Measurements from ENCODE around the gene BNC2. TPM values are rescaled to one million over a fixed set of nuclear protein-coding genes. Genes with fewer than 3 reads are reported as not detected.

The BNC2 gene
- total RNA-seq, 1 donor from 2014 or later, result 2.4 TPM

DNA sequence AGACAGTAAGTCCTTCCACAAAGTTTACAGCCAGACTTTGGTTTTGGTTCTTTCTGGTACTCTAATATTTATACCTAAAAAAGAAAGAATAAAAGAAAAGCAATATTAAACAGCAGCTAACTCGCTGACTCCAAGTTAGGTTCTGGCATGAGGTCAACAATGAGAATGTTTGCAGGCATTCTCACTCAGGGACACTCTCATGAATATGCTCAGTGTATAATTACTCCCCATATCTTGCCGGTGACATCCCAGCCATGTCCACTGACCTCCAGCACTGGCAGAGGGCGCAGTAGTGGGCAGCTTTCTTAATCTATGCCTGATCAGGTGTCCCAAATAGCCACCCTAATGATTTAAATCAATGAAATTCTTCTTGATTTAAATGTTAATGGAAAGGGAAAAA lies 151.5 kb downstream of the BNC2 start:
- H3K27ac Mint-ChIP-seq, result no peak overlapping the region
- no peaks in the 10 kb centered on the region for H3K4me1 ChIP-seq

DNA sequence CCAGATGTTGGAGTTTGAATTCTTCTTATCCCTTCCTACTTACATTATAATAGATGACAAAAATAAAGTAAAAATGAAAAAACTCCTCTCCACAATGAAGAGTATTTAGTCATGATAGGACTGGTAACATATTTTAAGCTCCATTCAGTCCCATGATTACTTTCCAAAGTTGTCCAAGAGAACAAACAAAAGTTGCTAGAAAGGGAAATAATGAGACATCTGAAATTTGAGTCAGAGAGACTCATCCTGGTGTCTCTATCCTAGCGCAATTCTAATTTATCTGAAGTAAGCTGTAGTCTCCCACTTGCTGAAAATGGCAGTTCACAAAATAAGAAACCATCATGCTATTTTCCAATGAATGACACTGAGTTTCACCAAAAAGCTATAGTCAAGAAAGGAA lies 152.2 kb downstream of the BNC2 start:
- Mint-ChIP-seq H3K9me3 (no peaks in the 10 kb centered on the region), H3K27me3 (ENCODE audit: insufficient read depth, low read depth) (peaks cover 6% of the 10 kb centered on the region), H3K4me3 (no peak overlapping the region), H3K27ac (no peak overlapping the region), H3K4me1 (peaks cover 10% of the 10 kb centered on the region), H3K36me3 (no peaks in the 10 kb centered on the region)
- no peaks in the 10 kb centered on the region for H3K79me2 ChIP-seq (ENCODE audit: low read depth)
- no peak overlapping the region for H3K27ac ChIP-seq
- no peaks in the 10 kb centered on the region for H3K9me3 ChIP-seq (ENCODE audit: low read depth)
- H2AFZ ChIP-seq (replicated peaks), result no peak overlapping the region
- H3K36me3 ChIP-seq, result no peaks in the 10 kb centered on the region
- no peak overlapping the region for H3K4me2 ChIP-seq
- H3K4me1 ChIP-seq, result no peaks in the 10 kb centered on the region
- H3K27me3 ChIP-seq, result no peaks in the 10 kb centered on the region
- no peak overlapping the region for H3K4me3 ChIP-seq
- no peaks in the 10 kb centered on the region for H4K20me1 ChIP-seq (ENCODE audit: low read depth)
- no peaks in the 10 kb centered on the region for H3F3A ChIP-seq (ENCODE audit: low read depth)
- no peak overlapping the region for H3K9ac ChIP-seq
- TF ChIP-seq, protein P1, sequence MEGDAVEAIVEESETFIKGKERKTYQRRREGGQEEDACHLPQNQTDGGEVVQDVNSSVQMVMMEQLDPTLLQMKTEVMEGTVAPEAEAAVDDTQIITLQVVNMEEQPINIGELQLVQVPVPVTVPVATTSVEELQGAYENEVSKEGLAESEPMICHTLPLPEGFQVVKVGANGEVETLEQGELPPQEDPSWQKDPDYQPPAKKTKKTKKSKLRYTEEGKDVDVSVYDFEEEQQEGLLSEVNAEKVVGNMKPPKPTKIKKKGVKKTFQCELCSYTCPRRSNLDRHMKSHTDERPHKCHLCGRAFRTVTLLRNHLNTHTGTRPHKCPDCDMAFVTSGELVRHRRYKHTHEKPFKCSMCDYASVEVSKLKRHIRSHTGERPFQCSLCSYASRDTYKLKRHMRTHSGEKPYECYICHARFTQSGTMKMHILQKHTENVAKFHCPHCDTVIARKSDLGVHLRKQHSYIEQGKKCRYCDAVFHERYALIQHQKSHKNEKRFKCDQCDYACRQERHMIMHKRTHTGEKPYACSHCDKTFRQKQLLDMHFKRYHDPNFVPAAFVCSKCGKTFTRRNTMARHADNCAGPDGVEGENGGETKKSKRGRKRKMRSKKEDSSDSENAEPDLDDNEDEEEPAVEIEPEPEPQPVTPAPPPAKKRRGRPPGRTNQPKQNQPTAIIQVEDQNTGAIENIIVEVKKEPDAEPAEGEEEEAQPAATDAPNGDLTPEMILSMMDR (IDR thresholded peaks at IDR 0.05), result no peak
- no peak for TF ChIP-seq EZH2phosphoT487 (IDR thresholded peaks at IDR 0.05)
- no peak for TF ChIP-seq EZH2 (IDR thresholded peaks at IDR 0.05)
- no peak for DNase-seq (ENCODE audit: low spot score)

More for the DNA sequence above, 151.5 kb downstream of the BNC2 start:
- TF ChIP-seq EZH2phosphoT487 (IDR thresholded peaks at IDR 0.05) (no peak), EZH2 (IDR thresholded peaks at IDR 0.05) (no peak)
- TF ChIP-seq, protein P1 (IDR thresholded peaks at IDR 0.05), result no peak
- no peak overlapping the region for H3K4me3 Mint-ChIP-seq
- Histone ChIP-seq H3K36me3 (no peaks in the 10 kb centered on the region), H3K4me3 (no peak overlapping the region), H2AFZ (replicated peaks) (no peak overlapping the region), H3K4me2 (no peak overlapping the region), H4K20me1 (ENCODE audit: low read depth) (no peaks in the 10 kb centered on the region), H3K79me2 (ENCODE audit: low read depth) (no peaks in the 10 kb centered on the region), H3K9me3 (ENCODE audit: low read depth) (no peaks in the 10 kb centered on the region), H3K27me3 (no peaks in the 10 kb centered on the region), H3F3A (ENCODE audit: low read depth) (no peaks in the 10 kb centered on the region), H3K27ac (no peak overlapping the region), H3K9ac (no peak overlapping the region)
- peaks cover 10% of the 10 kb centered on the region for H3K4me1 Mint-ChIP-seq
- H3K36me3 Mint-ChIP-seq, result no peaks in the 10 kb centered on the region
- DNase-seq (ENCODE audit: low spot score), result no peak
- H3K27me3 Mint-ChIP-seq (ENCODE audit: insufficient read depth, low read depth), result peaks cover 4% of the 10 kb centered on the region
- no peaks in the 10 kb centered on the region for H3K9me3 Mint-ChIP-seq

DNA sequence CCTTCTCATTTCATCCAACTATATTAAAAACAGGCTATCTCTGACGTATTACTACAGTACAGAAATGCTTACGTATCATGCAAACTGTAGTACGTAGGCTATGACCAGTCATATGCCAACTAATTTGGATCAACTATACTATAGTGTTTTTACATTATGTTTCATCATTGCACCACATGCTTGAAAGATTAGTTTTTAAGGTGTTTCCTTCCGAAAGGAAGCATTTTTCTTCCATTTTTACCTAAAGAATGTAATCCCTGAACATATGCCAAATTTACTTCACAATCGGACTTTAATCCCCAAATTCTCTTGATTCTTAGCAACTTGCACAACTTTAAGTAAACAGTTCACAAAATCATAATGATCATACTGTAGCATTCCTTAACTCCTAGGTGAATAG lies 153.9 kb downstream of the BNC2 start:
- Histone ChIP-seq H3K4me3 (no peak overlapping the region), H3K79me2 (ENCODE audit: low read depth) (no peaks in the 10 kb centered on the region), H3K27me3 (no peaks in the 10 kb centered on the region), H3K9me3 (ENCODE audit: low read depth) (no peaks in the 10 kb centered on the region), H3K27ac (no peak overlapping the region), H4K20me1 (ENCODE audit: low read depth) (no peaks in the 10 kb centered on the region), H3K9ac (no peak overlapping the region), H3K36me3 (no peaks in the 10 kb centered on the region), H3K4me2 (no peak overlapping the region), H3K4me1 (peaks cover 17% of the 10 kb centered on the region), H3F3A (ENCODE audit: low read depth) (peaks cover under 1% of the 10 kb centered on the region), H2AFZ (replicated peaks) (no peak overlapping the region)
- Mint-ChIP-seq H3K27me3 (ENCODE audit: insufficient read depth, low read depth) (peaks cover 6% of the 10 kb centered on the region), H3K27ac (no peak overlapping the region), H3K9me3 (no peaks in the 10 kb centered on the region), H3K36me3 (no peaks in the 10 kb centered on the region), H3K4me3 (no peak overlapping the region), H3K4me1 (peaks cover 19% of the 10 kb centered on the region)
- DNase-seq (ENCODE audit: low spot score), result no peak
- no peak for TF ChIP-seq EZH2 (IDR thresholded peaks at IDR 0.05)
- TF ChIP-seq EZH2phosphoT487 (IDR thresholded peaks at IDR 0.05), result no peak
- TF ChIP-seq, protein P1 (IDR thresholded peaks at IDR 0.05), result no peak
